ENCODE measurements around the gene KIF20A.
A peak's percentile ranks its signal among the peaks of the same experiment; 100 is the strongest.

- no peak for TF ChIP-seq REST (IDR thresholded peaks at IDR 0.05)
- peak; percentile 32 for TF ChIP-seq CTCF (IDR thresholded peaks at IDR 0.05; ENCODE audit: low read depth, low read length, missing input control)
- TF ChIP-seq FOXA1 (IDR thresholded peaks at IDR 0.05) = no peak
- no peak for TF ChIP-seq ATF3 (IDR thresholded peaks at IDR 0.05)
- TF ChIP-seq MAX (IDR thresholded peaks at IDR 0.05) = no peak
- no peak for TF ChIP-seq TAF1 (conservative IDR thresholded peaks at IDR 0.05)
- peak in 1 of 2 donors; percentile 29 for TF ChIP-seq RXRA (IDR thresholded peaks at IDR 0.05)
- TF ChIP-seq JUND (IDR thresholded peaks at IDR 0.05) = no peak
- no peak for TF ChIP-seq EGR1 (IDR thresholded peaks at IDR 0.05; ENCODE audit: low read depth in 2 of 2)
- TF ChIP-seq GABPA (IDR thresholded peaks at IDR 0.05 in 1 of 2, conservative IDR thresholded peaks at IDR 0.05 in 1 of 2) = no peak
- no peak for TF ChIP-seq ZBTB33 (IDR thresholded peaks at IDR 0.05)
- TF ChIP-seq NR2F2 (IDR thresholded peaks at IDR 0.05) = no peak
- TF ChIP-seq RAD21 (IDR thresholded peaks at IDR 0.05) = peak; percentile 80 to 81
These were observed 1.4 kb downstream of the KIF20A start for GRCh38 chr5:138180183-138180782.
